Measurements from ENCODE around the gene BMP7. TPM values are rescaled to one million over a fixed set of nuclear protein-coding genes. Genes with fewer than 3 reads are reported as not detected.

The BMP7 gene
- total RNA-seq, 1 donor from 2014 or later, result 17.2 TPM

DNA sequence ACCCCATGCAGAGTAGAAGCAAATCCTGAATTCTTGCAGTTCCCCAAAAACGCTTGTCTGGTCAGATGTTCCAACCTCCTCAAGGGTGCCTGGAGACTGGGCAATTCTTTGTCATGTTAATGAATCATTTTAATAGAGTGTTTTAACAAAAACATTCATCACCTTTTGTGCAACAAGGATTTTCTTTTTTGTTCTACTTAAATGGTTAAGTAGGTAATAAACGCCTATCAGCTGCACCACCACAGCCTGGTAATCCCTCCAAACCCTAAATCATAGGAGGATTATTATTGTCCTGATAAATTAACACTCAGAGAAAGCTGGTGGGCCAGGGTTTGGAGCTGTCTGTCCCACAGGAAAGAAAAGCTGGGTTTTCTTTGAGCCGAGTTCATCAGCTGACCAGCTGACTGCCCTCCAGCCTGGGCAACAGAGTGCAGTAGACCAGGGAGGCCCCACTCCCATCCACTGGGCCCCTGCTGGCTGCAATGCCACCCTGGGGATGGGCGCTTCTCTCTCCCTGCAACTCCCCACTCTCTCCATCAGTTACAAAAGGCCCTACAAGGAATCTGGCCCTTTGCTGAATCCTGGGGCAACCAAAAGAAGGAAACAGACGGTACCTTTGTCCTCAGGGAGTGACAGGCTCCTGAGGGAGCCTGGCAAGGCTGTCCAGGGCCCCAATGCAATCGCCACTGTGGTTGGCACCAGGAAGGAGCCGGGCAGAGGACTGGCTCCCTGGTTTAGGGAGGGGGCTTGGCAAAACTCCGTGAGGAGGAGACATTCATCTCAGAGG lies 23.1 kb upstream of the BMP7 start:
- Histone ChIP-seq H3K4me1 (peaks cover 14% of the 10 kb centered on the region), H3K9me3 (no peaks in the 10 kb centered on the region), H3K36me3 (no peaks in the 10 kb centered on the region), H3K27ac (no peak overlapping the region), H3K27me3 (no peaks in the 10 kb centered on the region), H3K4me3 (no peak overlapping the region)
- TF ChIP-seq POLR2AphosphoS5 (IDR thresholded peaks at IDR 0.05; ENCODE audit: insufficient read depth in 1 of 2, low read depth in 1 of 2) (no peak), POLR2A (IDR thresholded peaks at IDR 0.05) (no peak)
- TF ChIP-seq, protein P1, sequence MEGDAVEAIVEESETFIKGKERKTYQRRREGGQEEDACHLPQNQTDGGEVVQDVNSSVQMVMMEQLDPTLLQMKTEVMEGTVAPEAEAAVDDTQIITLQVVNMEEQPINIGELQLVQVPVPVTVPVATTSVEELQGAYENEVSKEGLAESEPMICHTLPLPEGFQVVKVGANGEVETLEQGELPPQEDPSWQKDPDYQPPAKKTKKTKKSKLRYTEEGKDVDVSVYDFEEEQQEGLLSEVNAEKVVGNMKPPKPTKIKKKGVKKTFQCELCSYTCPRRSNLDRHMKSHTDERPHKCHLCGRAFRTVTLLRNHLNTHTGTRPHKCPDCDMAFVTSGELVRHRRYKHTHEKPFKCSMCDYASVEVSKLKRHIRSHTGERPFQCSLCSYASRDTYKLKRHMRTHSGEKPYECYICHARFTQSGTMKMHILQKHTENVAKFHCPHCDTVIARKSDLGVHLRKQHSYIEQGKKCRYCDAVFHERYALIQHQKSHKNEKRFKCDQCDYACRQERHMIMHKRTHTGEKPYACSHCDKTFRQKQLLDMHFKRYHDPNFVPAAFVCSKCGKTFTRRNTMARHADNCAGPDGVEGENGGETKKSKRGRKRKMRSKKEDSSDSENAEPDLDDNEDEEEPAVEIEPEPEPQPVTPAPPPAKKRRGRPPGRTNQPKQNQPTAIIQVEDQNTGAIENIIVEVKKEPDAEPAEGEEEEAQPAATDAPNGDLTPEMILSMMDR (IDR thresholded peaks at IDR 0.05), result no peak
- intact Hi-C loops (cut with DNase I), result no loop called here
- no peak for DNase-seq (ENCODE audit: extremely low spot score in 2 of 2)

DNA sequence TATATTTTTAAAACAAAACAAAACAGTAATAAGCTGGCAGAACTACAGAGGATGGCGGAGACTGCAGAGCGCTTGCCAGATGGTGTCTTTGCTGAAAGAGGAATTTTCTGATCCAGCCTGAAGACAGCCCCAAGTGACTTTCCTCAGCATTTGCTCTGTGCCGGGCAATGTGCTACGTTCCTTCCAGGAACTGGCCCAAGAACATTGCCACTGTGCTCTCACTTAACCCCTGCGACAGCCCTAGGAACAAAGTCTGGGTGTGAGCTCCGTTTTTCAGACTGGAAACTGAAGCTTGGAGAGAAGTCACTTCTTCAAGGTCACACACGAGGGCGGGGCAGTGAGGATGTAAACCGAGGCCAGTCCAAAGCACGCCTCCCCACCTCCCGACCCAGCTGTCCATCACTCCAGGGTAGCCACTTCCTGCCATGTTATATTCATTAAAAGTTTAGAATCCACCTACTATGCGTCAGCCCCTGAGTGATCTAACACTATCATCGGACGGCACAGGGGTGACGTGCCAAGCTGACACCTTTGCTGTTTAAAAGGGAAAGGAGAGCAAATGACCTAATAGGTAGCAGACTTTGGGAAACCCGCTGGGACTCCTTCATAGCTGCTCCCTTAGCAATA lies 22.3 kb upstream of the BMP7 start:
- intact Hi-C loops (cut with DNase I), result no loop called here
- peaks cover 14% of the 10 kb centered on the region for H3K4me1 ChIP-seq
- no peaks in the 10 kb centered on the region for H3K9me3 ChIP-seq
- H3K36me3 ChIP-seq, result no peaks in the 10 kb centered on the region
- no peak overlapping the region for H3K4me3 ChIP-seq
- TF ChIP-seq, protein P1 (IDR thresholded peaks at IDR 0.05), result no peak
- no peak for TF ChIP-seq POLR2A (IDR thresholded peaks at IDR 0.05)
- no peak for TF ChIP-seq POLR2AphosphoS5 (IDR thresholded peaks at IDR 0.05; ENCODE audit: insufficient read depth in 1 of 2, low read depth in 1 of 2)
- H3K27me3 ChIP-seq, result no peaks in the 10 kb centered on the region
- no peak for DNase-seq (ENCODE audit: extremely low spot score in 2 of 2)
- H3K27ac ChIP-seq, result no peak overlapping the region

DNA sequence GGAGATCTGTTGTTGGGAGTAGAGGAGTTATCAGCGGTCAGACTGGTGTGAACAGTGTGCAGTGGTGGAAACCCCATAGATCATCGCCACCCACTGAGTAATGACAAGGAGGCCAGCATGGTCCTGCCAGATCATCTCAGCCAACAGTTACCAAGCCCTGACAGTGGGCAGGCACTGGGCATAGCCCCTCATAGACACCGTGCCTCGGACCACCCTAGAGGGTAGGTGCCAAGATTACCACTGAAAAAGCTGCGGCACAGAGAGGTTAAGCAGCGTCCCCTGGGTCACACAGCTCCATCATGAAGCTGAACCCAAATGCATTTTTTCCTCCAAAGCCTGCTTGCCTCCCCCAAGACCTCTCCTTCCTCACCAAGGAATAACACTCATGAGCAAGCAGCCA lies 21.5 kb upstream of the BMP7 start:
- Histone ChIP-seq H3K9me3 (no peaks in the 10 kb centered on the region), H3K4me3 (no peak overlapping the region), H3K36me3 (no peaks in the 10 kb centered on the region), H3K27me3 (no peaks in the 10 kb centered on the region), H3K4me1 (peaks cover 18% of the 10 kb centered on the region), H3K27ac (no peak overlapping the region)
- intact Hi-C loops (cut with DNase I), result no loop called here
- no peak for DNase-seq (ENCODE audit: extremely low spot score in 2 of 2)
- TF ChIP-seq, protein P1 (IDR thresholded peaks at IDR 0.05), result no peak
- TF ChIP-seq POLR2AphosphoS5 (IDR thresholded peaks at IDR 0.05; ENCODE audit: insufficient read depth in 1 of 2, low read depth in 1 of 2), result no peak
- TF ChIP-seq POLR2A (IDR thresholded peaks at IDR 0.05), result no peak

DNA sequence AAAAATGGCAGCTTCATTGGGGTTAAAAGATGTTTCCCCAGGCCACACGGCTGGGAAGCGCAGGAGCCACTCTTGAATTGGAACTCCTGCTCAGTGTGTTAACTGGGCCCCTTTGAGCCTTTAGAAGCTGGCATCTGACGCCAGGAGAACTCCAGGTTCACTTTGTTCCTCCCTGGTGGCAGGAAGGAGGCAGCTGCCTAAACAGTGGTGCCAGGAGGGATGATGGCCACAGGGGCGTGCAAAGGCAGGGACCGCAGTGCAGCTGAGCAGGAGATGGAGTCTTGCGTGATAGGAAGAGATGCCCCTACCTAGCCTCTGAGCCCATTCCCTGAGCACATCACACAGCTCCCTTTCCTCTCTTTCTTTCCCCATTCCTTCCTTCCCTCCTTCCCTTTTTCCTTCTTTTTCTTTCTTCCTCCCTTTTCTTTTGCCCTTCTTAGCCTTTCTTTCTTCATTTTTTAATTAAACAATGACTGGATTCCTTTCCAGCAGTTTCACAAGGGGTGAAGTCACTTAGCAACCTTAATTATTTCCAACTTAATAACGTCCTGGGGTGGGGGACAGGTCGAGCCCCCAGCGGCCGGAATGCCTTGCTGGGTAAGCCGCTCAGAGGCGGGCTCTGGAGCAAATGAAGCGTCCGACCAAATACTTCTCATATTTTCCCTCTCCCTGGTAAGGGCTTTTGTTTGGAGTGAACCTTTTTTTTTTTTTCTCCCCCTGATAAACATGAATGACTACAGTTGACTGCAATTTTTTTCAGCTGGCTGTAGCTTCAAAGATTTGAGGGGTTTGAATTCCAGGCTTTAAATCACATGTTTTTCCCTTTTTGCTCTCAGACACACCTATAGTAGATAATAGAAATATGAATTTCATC lies 20.8 kb upstream of the BMP7 start:
- Histone ChIP-seq H3K4me1 (peaks cover 24% of the 10 kb centered on the region), H3K9me3 (no peaks in the 10 kb centered on the region), H3K36me3 (no peaks in the 10 kb centered on the region), H3K27me3 (no peaks in the 10 kb centered on the region), H3K4me3 (no peak overlapping the region), H3K27ac (no peak overlapping the region)
- TF ChIP-seq, protein P1 (IDR thresholded peaks at IDR 0.05), result no peak
- TF ChIP-seq POLR2AphosphoS5 (IDR thresholded peaks at IDR 0.05; ENCODE audit: insufficient read depth in 1 of 2, low read depth in 1 of 2), result no peak
- TF ChIP-seq POLR2A (IDR thresholded peaks at IDR 0.05), result no peak
- intact Hi-C loops (cut with DNase I), result no loop called here
- DNase-seq (ENCODE audit: extremely low spot score in 2 of 2), result no peak
